ENCODE data around the gene ELL. TPM values are rescaled to one million over a fixed set of nuclear protein-coding genes. Genes with fewer than 3 reads are reported as not detected.

ELL gene
- total RNA-seq, 1 experiment from 2014 or later: 14.6 TPM

GRCh38 chr19:18470787-18471186, 51.1 kb downstream of the ELL start:
- H3K79me2 ChIP-seq (ENCODE audit: low read depth): peaks cover 21% of the 10 kb centered on the region
- BruUV-seq (replicated peaks): no TSS peak
- intact Hi-C loops (cut with micrococcal nuclease; ENCODE audit: unreplicated experiment): loop anchor here (10.0 kb wide), 1 partner anchor 444 kb away; the partner anchor contains the start of genes COPE and DDX49

DNA sequence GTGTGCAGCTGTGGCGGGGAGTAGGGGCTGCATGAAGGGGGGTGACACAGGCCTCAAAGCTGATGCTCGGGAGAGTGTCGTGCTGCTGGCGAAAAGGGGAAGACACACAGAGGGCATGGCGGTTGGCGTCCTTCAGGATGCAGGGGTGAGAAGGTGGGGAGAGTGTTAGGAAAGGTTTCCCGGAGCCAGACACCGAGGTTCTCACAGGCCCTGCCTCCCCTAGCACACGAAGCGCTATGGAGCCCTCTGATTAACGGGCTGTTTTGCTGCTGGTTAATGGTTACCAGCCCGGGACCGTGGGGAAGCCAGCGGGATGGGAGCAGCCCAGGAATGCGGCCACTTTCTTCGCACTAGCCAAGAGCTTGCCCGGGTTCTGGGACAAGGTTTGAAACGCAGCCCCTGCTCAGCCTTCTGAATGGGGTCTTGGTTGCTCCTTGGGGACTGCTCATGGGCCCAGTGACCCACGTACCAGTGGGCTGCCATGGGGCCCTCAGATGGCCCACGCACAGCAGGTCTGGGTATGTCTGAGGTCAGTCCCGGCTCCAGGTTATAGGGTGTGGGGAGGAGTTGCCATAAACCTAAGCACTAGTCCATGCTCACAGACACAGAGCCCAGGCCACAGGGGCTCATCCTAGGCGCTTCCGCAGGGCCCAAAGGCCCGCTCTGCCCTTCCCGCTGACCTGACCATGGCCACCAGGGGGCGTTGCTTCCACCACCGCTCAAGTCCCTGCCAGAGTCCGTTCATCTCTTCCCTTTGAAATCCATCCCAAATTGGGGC, 52.6 kb downstream of the ELL start:
- peaks cover 6% of the 10 kb centered on the region; the same call in 1 of the 2 replicates for H3K79me2 ChIP-seq (ENCODE audit: low read depth)
- no peaks in the 10 kb centered on the region for H3K9me3 ChIP-seq (ENCODE audit: insufficient read depth, low read depth)
- 0 out of 2 replicates have a peak, but pooled peaks cover 7% of the 10 kb centered on the region for H3K36me3 ChIP-seq (ENCODE audit: low read depth)
- peaks cover 48% of the 10 kb centered on the region for H4K20me1 ChIP-seq (ENCODE audit: insufficient read depth)
- ChIA-PET CTCF (interaction anchor here (0.6 kb wide), 1 partner anchor 44 kb away, joined by 5 read pairs; no protein-coding TSS in a partner anchor), POLR2A (ENCODE audit: unreplicated experiment) (no interaction called here)
- no peaks in the 10 kb centered on the region for H3K9me2 ChIP-seq (ENCODE audit: insufficient read depth)
- TF ChIP-seq, protein P1, sequence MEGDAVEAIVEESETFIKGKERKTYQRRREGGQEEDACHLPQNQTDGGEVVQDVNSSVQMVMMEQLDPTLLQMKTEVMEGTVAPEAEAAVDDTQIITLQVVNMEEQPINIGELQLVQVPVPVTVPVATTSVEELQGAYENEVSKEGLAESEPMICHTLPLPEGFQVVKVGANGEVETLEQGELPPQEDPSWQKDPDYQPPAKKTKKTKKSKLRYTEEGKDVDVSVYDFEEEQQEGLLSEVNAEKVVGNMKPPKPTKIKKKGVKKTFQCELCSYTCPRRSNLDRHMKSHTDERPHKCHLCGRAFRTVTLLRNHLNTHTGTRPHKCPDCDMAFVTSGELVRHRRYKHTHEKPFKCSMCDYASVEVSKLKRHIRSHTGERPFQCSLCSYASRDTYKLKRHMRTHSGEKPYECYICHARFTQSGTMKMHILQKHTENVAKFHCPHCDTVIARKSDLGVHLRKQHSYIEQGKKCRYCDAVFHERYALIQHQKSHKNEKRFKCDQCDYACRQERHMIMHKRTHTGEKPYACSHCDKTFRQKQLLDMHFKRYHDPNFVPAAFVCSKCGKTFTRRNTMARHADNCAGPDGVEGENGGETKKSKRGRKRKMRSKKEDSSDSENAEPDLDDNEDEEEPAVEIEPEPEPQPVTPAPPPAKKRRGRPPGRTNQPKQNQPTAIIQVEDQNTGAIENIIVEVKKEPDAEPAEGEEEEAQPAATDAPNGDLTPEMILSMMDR (conservative IDR thresholded peaks at IDR 0.05): peak; percentile 75
- no peak for TF ChIP-seq EZH2 (IDR thresholded peaks at IDR 0.05; ENCODE audit: low read depth)
- H2AFZ ChIP-seq: no peak overlapping the region
- peaks cover 20% of the 10 kb centered on the region for H3F3A ChIP-seq (ENCODE audit: insufficient read depth, low read depth)
- BruUV-seq (replicated peaks): no TSS peak
- no peak overlapping the region for H3K4me2 ChIP-seq
- H3K27me3 ChIP-seq (ENCODE audit: insufficient read depth, low read depth): no peaks in the 10 kb centered on the region
- H3K4me1 ChIP-seq (replicated peaks; ENCODE audit: insufficient read depth): 0 out of 2 replicates have a peak, but pooled peaks cover 5% of the 10 kb centered on the region
- H3K4me3 ChIP-seq: no peak overlapping the region
- no peak overlapping the region for H3K27ac ChIP-seq
- DNase-seq: no peak
- intact Hi-C loops (cut with micrococcal nuclease; ENCODE audit: unreplicated experiment): loop anchor here (5.0 to 10.0 kb wide), 3 partner anchors 53 to 376 kb away; partner anchors contain the start of gene ELL

More at GRCh38 chr19:18470787-18471186, 51.1 kb downstream of the ELL start:
- Histone ChIP-seq H3F3A (ENCODE audit: insufficient read depth, low read depth) (peaks cover 20% of the 10 kb centered on the region), H3K36me3 (ENCODE audit: low read depth) (no peaks in the 10 kb centered on the region), H4K20me1 (ENCODE audit: insufficient read depth) (peaks cover 53% of the 10 kb centered on the region), H3K4me3 (no peak overlapping the region), H3K9me3 (ENCODE audit: insufficient read depth, low read depth) (no peaks in the 10 kb centered on the region), H3K4me2 (no peak overlapping the region), H3K27me3 (ENCODE audit: insufficient read depth, low read depth) (no peaks in the 10 kb centered on the region), H3K9me2 (ENCODE audit: insufficient read depth) (no peaks in the 10 kb centered on the region), H2AFZ (no peak overlapping the region), H3K4me1 (replicated peaks; ENCODE audit: insufficient read depth) (0 out of 2 replicates have a peak, but pooled peaks cover 5% of the 10 kb centered on the region), H3K27ac (no peak overlapping the region)
- POLR2A ChIA-PET (ENCODE audit: unreplicated experiment): no interaction called here
- no peak for TF ChIP-seq EZH2 (IDR thresholded peaks at IDR 0.05; ENCODE audit: low read depth)
- TF ChIP-seq, protein P1 (conservative IDR thresholded peaks at IDR 0.05): no peak
- CTCF ChIA-PET: interaction anchor here (0.6 to 1.1 kb wide), 2 partner anchors 202 to 376 kb away, joined by 4 to 5 read pairs; no protein-coding TSS in a partner anchor
- no peak for DNase-seq

GRCh38 chr19:18468517-18468916, 53.4 kb downstream of the ELL start:
- Histone ChIP-seq H3K9me3 (ENCODE audit: insufficient read depth, low read depth) (no peaks in the 10 kb centered on the region), H2AFZ (no peak overlapping the region), H3K4me3 (no peak overlapping the region), H3F3A (ENCODE audit: insufficient read depth, low read depth) (peaks cover 20% of the 10 kb centered on the region), H3K4me1 (replicated peaks; ENCODE audit: insufficient read depth) (0 out of 2 replicates have a peak, but pooled peaks cover 5% of the 10 kb centered on the region), H3K79me2 (ENCODE audit: low read depth) (no peaks in the 10 kb centered on the region), H3K27ac (0 out of 2 replicates have a peak overlapping the region, but pooled peaks have one; percentile 1), H3K9me2 (ENCODE audit: insufficient read depth) (no peaks in the 10 kb centered on the region), H3K27me3 (ENCODE audit: insufficient read depth, low read depth) (no peaks in the 10 kb centered on the region), H3K36me3 (ENCODE audit: low read depth) (0 out of 2 replicates have a peak, but pooled peaks cover 7% of the 10 kb centered on the region), H3K4me2 (no peak overlapping the region), H4K20me1 (ENCODE audit: insufficient read depth) (peaks cover 41% of the 10 kb centered on the region)
- DNase-seq: no peak
- no TSS peak for BruUV-seq (replicated peaks)
- ChIA-PET POLR2A (ENCODE audit: unreplicated experiment) (interaction anchor here (0.6 kb wide), 1 partner anchor 27 kb away, joined by 4 read pairs; no protein-coding TSS in a partner anchor), CTCF (no interaction called here)
- TF ChIP-seq, protein P1 (conservative IDR thresholded peaks at IDR 0.05): no peak
- no peak for TF ChIP-seq EZH2 (IDR thresholded peaks at IDR 0.05; ENCODE audit: low read depth)
- intact Hi-C loops (cut with micrococcal nuclease; ENCODE audit: unreplicated experiment): loop anchor here (5.0 to 10.0 kb wide), 3 partner anchors 54 to 376 kb away; partner anchors contain the start of gene ELL
